Neuronal stem cell (in vitro differentiated cells): Measurements from ENCODE around the gene DCP2.

ENCODE experiments used
- DNase-seq: peaks from one replicate; pipeline ENCODE4 v3.0.0-alpha.2; 2013; ENCODE audit warnings: low spot score
- H2AFZ ChIP-seq: one replicate; pipeline ENCODE4 v1.6.1; 2013; ENCODE audit warnings: mild to moderate bottlenecking, low read length, inconsistent platforms
- H2AK5ac ChIP-seq: 2 replicates; pipeline ENCODE4 v1.6.1; 2013; ENCODE audit warnings: low read depth, mild to moderate bottlenecking, inconsistent platforms, low read length, moderate library complexity, mixed read lengths
- H2BK120ac ChIP-seq: 2 replicates; pipeline ENCODE4 v1.6.1; 2013; ENCODE audit warnings: low read depth, mild to moderate bottlenecking, inconsistent platforms, low read length, moderate library complexity, mixed read lengths
- H2BK12ac ChIP-seq: one replicate; pipeline ENCODE4 v1.6.1; 2013; ENCODE audit warnings: low read length, inconsistent platforms
- H2BK15ac ChIP-seq: 2 replicates; pipeline ENCODE4 v1.6.1; 2013; ENCODE audit warnings: mild to moderate bottlenecking, low read length, inconsistent platforms, mixed read lengths
- H2BK5ac ChIP-seq: one replicate; pipeline ENCODE4 v1.6.1; 2013; ENCODE audit warnings: inconsistent platforms, mild to moderate bottlenecking, low read length, moderate library complexity
- H3K14ac ChIP-seq: one replicate; pipeline ENCODE4 v1.6.1; 2013; ENCODE audit warnings: low read length, inconsistent platforms
- H3K18ac ChIP-seq: 2 replicates; pipeline ENCODE4 v1.6.1; 2013; ENCODE audit warnings: low read length, inconsistent platforms
- H3K23ac ChIP-seq: 2 replicates; pipeline ENCODE4 v1.6.1; 2013; ENCODE audit warnings: low read depth, mild to moderate bottlenecking, mixed read lengths, low read length, inconsistent platforms; ENCODE audit not compliant: poor library complexity
- H3K27ac ChIP-seq: replicated peaks from 3 replicates; pipeline ENCODE4 v1.5.1; 2013; ENCODE audit warnings: low read length, inconsistent platforms
- H3K27me3 ChIP-seq, 3 experiments: 2 replicates each; pipeline ENCODE4 v1.6.1; 2013; ENCODE audit warnings: low read length in 3 of 3, mild to moderate bottlenecking in 2 of 3, inconsistent platforms in 1 of 3, low read depth in 1 of 3, mixed read lengths in 1 of 3, moderate library complexity in 1 of 3; ENCODE audit not compliant: control insufficient read depth in 3 of 3, insufficient read depth in 3 of 3
- H3K36me3 ChIP-seq, 2 donors: replicated peaks in 1 of 2; 2 replicates each; pipeline ENCODE4 v1.6.1; 2013; ENCODE audit warnings: low read length in 2 of 2; ENCODE audit not compliant: control insufficient read depth in 2 of 2, insufficient read depth in 2 of 2
- H3K4ac ChIP-seq: 2 replicates; pipeline ENCODE4 v1.6.1; 2013; ENCODE audit warnings: inconsistent platforms, mild to moderate bottlenecking, low read length, moderate library complexity
- H3K4me1 ChIP-seq, 2 donors: 1 replicate in 1 of 2; 2 replicates in 1 of 2; pipeline ENCODE4 v1.6.1; 2013; ENCODE audit warnings: low read length in 2 of 2, low read depth in 1 of 2; ENCODE audit not compliant: control insufficient read depth in 2 of 2, insufficient read depth in 1 of 2
- H3K4me2 ChIP-seq: one replicate; pipeline ENCODE4 v1.6.1; 2013; ENCODE audit warnings: mild to moderate bottlenecking, low read length, inconsistent platforms; ENCODE audit not compliant: insufficient read depth, poor library complexity, severe bottlenecking
- H3K4me3 ChIP-seq, 2 donors: 2 replicates each; pipeline ENCODE4 v1.5.1; 2013; ENCODE audit warnings: low read length in 2 of 2, mild to moderate bottlenecking in 2 of 2, inconsistent platforms in 1 of 2, moderate library complexity in 1 of 2
- H3K79me1 ChIP-seq: one replicate; pipeline ENCODE4 v1.6.1; 2013; ENCODE audit warnings: low read depth, mild to moderate bottlenecking, inconsistent platforms, low read length, moderate library complexity
- H3K9ac ChIP-seq: one replicate; pipeline ENCODE4 v1.6.1; 2013; ENCODE audit warnings: mild to moderate bottlenecking, low read depth, low read length, inconsistent platforms; ENCODE audit not compliant: poor library complexity
- H3K9me3 ChIP-seq, 2 donors: replicated peaks in 1 of 2; 2 replicates each; pipeline versions ENCODE3 to v1.6.1; 2013; ENCODE audit warnings: low read length in 2 of 2, mild to moderate bottlenecking in 2 of 2, inconsistent platforms in 1 of 2, low read depth in 1 of 2, mixed read lengths in 1 of 2, moderate library complexity in 1 of 2; ENCODE audit not compliant: control insufficient read depth in 2 of 2, insufficient read depth in 1 of 2
- H4K8ac ChIP-seq: one replicate; pipeline ENCODE4 v1.6.1; 2013; ENCODE audit warnings: low read depth, mild to moderate bottlenecking, inconsistent platforms, low read length, moderate library complexity
- H4K91ac ChIP-seq: one replicate; pipeline ENCODE4 v1.6.1; 2013; ENCODE audit warnings: low read length, low read depth, mild to moderate bottlenecking, inconsistent platforms; ENCODE audit not compliant: poor library complexity
- WGBS, 2 donors: extraction: QIAGEN DNeasy Blood & Tissue Kit; methylation state at CpG; one replicate each; pipeline ENCODE4 v1.1.7; 2013; ENCODE audit warnings: missing lambda C conversion rate in 2 of 2, mixed read lengths in 1 of 2; ENCODE audit not compliant: insufficient read length in 2 of 2, insufficient replicate concordance in 1 of 2; ENCODE audit errors: extremely low coverage in 2 of 2; 5-methylcytosine and 5-hydroxymethylcytosine counted together

The DCP2 gene

GRCh38 chr5:112995764-112996618, 19.4 kb downstream of the DCP2 start:
- Histone ChIP-seq H2BK5ac (no peak overlapping the region), H3K36me3 (peaks cover 5 to 96% of the 10 kb centered on the region in 2 donors), H3K9me3 (no peaks in the 10 kb centered on the region), H3K4me1 (no peaks in the 10 kb centered on the region), H3K14ac (no peak overlapping the region), H3K27me3 (no peaks in the 10 kb centered on the region), H3K79me1 (no peaks in the 10 kb centered on the region), H2BK12ac (no peak overlapping the region), H4K8ac (no peak overlapping the region), H3K9ac (no peak overlapping the region), H2BK15ac (no peak overlapping the region), H4K91ac (no peak overlapping the region), H3K27ac (no peak overlapping the region), H3K18ac (no peak overlapping the region), H2BK120ac (no peak overlapping the region), H3K4me2 (no peak overlapping the region), H2AK5ac (no peak overlapping the region), H3K4ac (no peak overlapping the region), H2AFZ (no peak overlapping the region), H3K4me3 (no peak overlapping the region), H3K23ac (no peak overlapping the region)
- DNase-seq: peak; percentile 66
- WGBS, 2 donors: no CpG with 5 or more reads among the region's 7 CpGs

GRCh38 chr5:112996830-112997374, 20.3 kb downstream of the DCP2 start:
- DNase-seq: no peak
- Histone ChIP-seq H3K18ac (no peak overlapping the region), H3K9ac (no peak overlapping the region), H4K91ac (no peak overlapping the region), H3K4ac (no peak overlapping the region), H3K23ac (no peak overlapping the region), H3K27me3 (no peaks in the 10 kb centered on the region), H3K14ac (no peak overlapping the region), H2BK15ac (no peak overlapping the region), H3K4me2 (no peak overlapping the region), H3K9me3 (no peaks in the 10 kb centered on the region), H3K36me3 (peaks cover 5 to 96% of the 10 kb centered on the region in 2 donors), H2BK12ac (no peak overlapping the region), H3K79me1 (no peaks in the 10 kb centered on the region), H4K8ac (no peak overlapping the region), H2BK5ac (no peak overlapping the region), H3K4me1 (no peaks in the 10 kb centered on the region), H2AFZ (no peak overlapping the region), H3K4me3 (no peak overlapping the region), H2AK5ac (no peak overlapping the region), H2BK120ac (no peak overlapping the region), H3K27ac (no peak overlapping the region)
- no CpG with 5 or more reads among the region's 4 CpGs for WGBS, 2 donors

DNA sequence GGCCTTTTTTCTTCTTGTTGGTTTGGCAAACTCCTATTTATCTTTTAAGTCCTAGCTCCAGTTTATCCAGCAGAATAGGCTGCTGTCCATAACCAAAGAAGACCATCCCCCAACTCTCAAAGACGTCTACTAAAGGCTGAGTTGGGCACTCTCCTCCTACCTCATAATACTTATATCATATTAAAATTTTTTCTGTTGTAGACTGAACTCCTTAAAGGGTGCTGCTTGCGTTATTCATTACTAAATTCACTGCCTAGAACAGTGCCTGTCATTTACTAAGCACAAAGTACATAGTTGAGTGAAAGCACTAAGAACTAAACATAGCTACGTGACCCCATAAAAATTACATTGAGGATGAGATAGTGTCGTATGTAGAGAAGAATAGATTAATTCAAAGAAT, 21.7 kb downstream of the DCP2 start:
- Histone ChIP-seq H3K9me3 (no peaks in the 10 kb centered on the region), H4K8ac (no peak overlapping the region), H2BK12ac (no peak overlapping the region), H4K91ac (no peak overlapping the region), H3K79me1 (peaks cover 5% of the 10 kb centered on the region), H3K27ac (no peak overlapping the region), H3K4me1 (no peaks in the 10 kb centered on the region), H3K23ac (no peak overlapping the region), H3K14ac (no peak overlapping the region), H2BK120ac (no peak overlapping the region), H2AFZ (no peak overlapping the region), H3K27me3 (no peaks in the 10 kb centered on the region), H3K9ac (no peak overlapping the region), H3K4me2 (no peak overlapping the region), H3K4ac (no peak overlapping the region), H3K4me3 (no peak overlapping the region), H3K36me3 (peaks cover 9 to 96% of the 10 kb centered on the region in 2 donors), H2BK5ac (no peak overlapping the region), H2AK5ac (no peak overlapping the region), H3K18ac (no peak overlapping the region), H2BK15ac (no peak overlapping the region)
- no peak for DNase-seq
- no CpG with 5 or more reads among the region's 4 CpGs for WGBS, 2 donors

- no peak overlapping the region for H2AK5ac ChIP-seq
- H2BK5ac ChIP-seq: no peak overlapping the region
- no peak overlapping the region for H3K23ac ChIP-seq
- H3K4ac ChIP-seq: no peak overlapping the region
- peaks cover 8 to 96% of the 10 kb centered on the region in 2 donors for H3K36me3 ChIP-seq
- no CpG with 5 or more reads among the region's 2 CpGs for WGBS, 2 donors
- no peak overlapping the region for H4K91ac ChIP-seq
- H2AFZ ChIP-seq: no peak overlapping the region
- no peak overlapping the region for H3K9ac ChIP-seq
- H3K4me1 ChIP-seq: no peaks in the 10 kb centered on the region
- H2BK12ac ChIP-seq: no peak overlapping the region
- no peak overlapping the region for H3K14ac ChIP-seq
- no peak overlapping the region for H2BK15ac ChIP-seq
- H3K27ac ChIP-seq: no peak overlapping the region
- no peak overlapping the region for H3K4me3 ChIP-seq
- no peak overlapping the region for H3K4me2 ChIP-seq
- no peak overlapping the region for H3K18ac ChIP-seq
- no peak overlapping the region for H2BK120ac ChIP-seq
- no peak overlapping the region for H4K8ac ChIP-seq
- peaks cover 5% of the 10 kb centered on the region for H3K79me1 ChIP-seq
- no peaks in the 10 kb centered on the region for H3K27me3 ChIP-seq
- DNase-seq: no peak
- no peaks in the 10 kb centered on the region for H3K9me3 ChIP-seq
These were observed 23.9 kb downstream of the DCP2 start for GRCh38 chr5:113000466-113000865.
